GM18858 (cell line): ENCODE data around the gene TMEM217.

ENCODE experiments used
- ATAC-seq: cut with Tn5 transposase; IDR thresholded peaks from one replicate; pipeline ENCODE4 v1.9.1; 2021; ENCODE audit not compliant: unreplicated experiment

TMEM217 gene

GRCh38 chr6:37280162-37280887 lies 22.4 kb upstream of the TMEM217 start:
- no peak for ATAC-seq

- no peak for ATAC-seq
Observed at GRCh38 chr6:37279366-37280134, 21.6 kb upstream of the TMEM217 start.

- no peak for ATAC-seq
Observed at GRCh38 chr6:37277001-37277409, 19.1 kb upstream of the TMEM217 start.

- no peak for ATAC-seq
Observed at GRCh38 chr6:37275350-37275749, 17.4 kb upstream of the TMEM217 start.

- ATAC-seq, result no peak
Observed at GRCh38 chr6:37273690-37274089, 15.7 kb upstream of the TMEM217 start.

- ATAC-seq, result no peak
Observed at GRCh38 chr6:37272834-37273566, 15.1 kb upstream of the TMEM217 start.

GRCh38 chr6:37269105-37269504 lies 11.2 kb upstream of the TMEM217 start:
- no peak for ATAC-seq

GRCh38 chr6:37265860-37266259 lies 7.9 kb upstream of the TMEM217 start:
- no peak for ATAC-seq

- no peak for ATAC-seq
Observed at GRCh38 chr6:37265001-37265400, 7.1 kb upstream of the TMEM217 start.

GRCh38 chr6:37262446-37263026 lies 4.6 kb upstream of the TMEM217 start:
- ATAC-seq, result no peak

- ATAC-seq, result no peak
Observed at GRCh38 chr6:37261198-37261597, 3.3 kb upstream of the TMEM217 start.

- no peak for ATAC-seq
Observed at GRCh38 chr6:37260444-37260843, 2.5 kb upstream of the TMEM217 start.

GRCh38 chr6:37260040-37260439 lies 2.1 kb upstream of the TMEM217 start:
- ATAC-seq, result no peak

- no peak for ATAC-seq
Observed at GRCh38 chr6:37259191-37259590, 1.2 kb upstream of the TMEM217 start.

GRCh38 chr6:37258405-37259105 lies 611 bp upstream of the TMEM217 start:
- no peak for ATAC-seq

GRCh38 chr6:37257320-37257633 lies 667 bp downstream of the TMEM217 start:
- no peak for ATAC-seq

- ATAC-seq, result no peak
Observed at GRCh38 chr6:37256692-37257319, 1.1 kb downstream of the TMEM217 start.

GRCh38 chr6:37254881-37255280 lies 3.1 kb downstream of the TMEM217 start:
- no peak for ATAC-seq

- no peak for ATAC-seq
Observed at GRCh38 chr6:37253486-37254007, 4.4 kb downstream of the TMEM217 start.

- no peak for ATAC-seq
Observed at GRCh38 chr6:37251211-37251780, 6.6 kb downstream of the TMEM217 start.
